NCI-H1436 treated with DMSO at 0.1 percent for 48 hours (cell line): ENCODE data around the gene ADAM33.

Source experiments
- DNase-seq: peaks from one replicate; lab custom pipeline; 2025; lab: John Stamatoyannopoulos, UW

The ADAM33 gene

GRCh38 chr20:3646651-3647050, 35.2 kb downstream of the ADAM33 start:
- DNase-seq, result no peak

- no peak for DNase-seq
These were observed 35.8 kb downstream of the ADAM33 start for GRCh38 chr20:3646067-3646440.

- DNase-seq, result no peak
These were observed 36.3 kb downstream of the ADAM33 start for GRCh38 chr20:3645309-3646066.

- DNase-seq, result no peak
These were observed 41.6 kb downstream of the ADAM33 start for GRCh38 chr20:3640259-3640658.

GRCh38 chr20:3635346-3635745, 46.5 kb downstream of the ADAM33 start:
- no peak for DNase-seq

- no peak for DNase-seq
These were observed 47.8 kb downstream of the ADAM33 start for GRCh38 chr20:3633913-3634478.

- no peak for DNase-seq
These were observed 49.4 kb downstream of the ADAM33 start for GRCh38 chr20:3632311-3633004.

GRCh38 chr20:3631534-3631933, 50.3 kb downstream of the ADAM33 start:
- DNase-seq, result no peak

GRCh38 chr20:3630429-3630828, 51.4 kb downstream of the ADAM33 start:
- no peak for DNase-seq

- DNase-seq, result no peak
These were observed 51.9 kb downstream of the ADAM33 start for GRCh38 chr20:3629893-3630292.

GRCh38 chr20:3628502-3629314, 53.1 kb downstream of the ADAM33 start:
- no peak for DNase-seq

- no peak for DNase-seq
These were observed 54.3 kb downstream of the ADAM33 start for GRCh38 chr20:3627476-3627875.

- no peak for DNase-seq
These were observed 59.4 kb downstream of the ADAM33 start for GRCh38 chr20:3622406-3622805.

GRCh38 chr20:3621111-3621510, 60.7 kb downstream of the ADAM33 start:
- no peak for DNase-seq
